Left hindlimb (tissue), 1 donor: ENCODE data around the gene RPP40.

ENCODE experiments used
- DNase-seq: peaks from one replicate; pipeline ENCODE4 v3.0.0-alpha.2; 2018

Gene RPP40

GRCh38 chr6:4967301-4968030 is 36.4 kb downstream of the RPP40 start:
- DNase-seq, result no peak

DNA sequence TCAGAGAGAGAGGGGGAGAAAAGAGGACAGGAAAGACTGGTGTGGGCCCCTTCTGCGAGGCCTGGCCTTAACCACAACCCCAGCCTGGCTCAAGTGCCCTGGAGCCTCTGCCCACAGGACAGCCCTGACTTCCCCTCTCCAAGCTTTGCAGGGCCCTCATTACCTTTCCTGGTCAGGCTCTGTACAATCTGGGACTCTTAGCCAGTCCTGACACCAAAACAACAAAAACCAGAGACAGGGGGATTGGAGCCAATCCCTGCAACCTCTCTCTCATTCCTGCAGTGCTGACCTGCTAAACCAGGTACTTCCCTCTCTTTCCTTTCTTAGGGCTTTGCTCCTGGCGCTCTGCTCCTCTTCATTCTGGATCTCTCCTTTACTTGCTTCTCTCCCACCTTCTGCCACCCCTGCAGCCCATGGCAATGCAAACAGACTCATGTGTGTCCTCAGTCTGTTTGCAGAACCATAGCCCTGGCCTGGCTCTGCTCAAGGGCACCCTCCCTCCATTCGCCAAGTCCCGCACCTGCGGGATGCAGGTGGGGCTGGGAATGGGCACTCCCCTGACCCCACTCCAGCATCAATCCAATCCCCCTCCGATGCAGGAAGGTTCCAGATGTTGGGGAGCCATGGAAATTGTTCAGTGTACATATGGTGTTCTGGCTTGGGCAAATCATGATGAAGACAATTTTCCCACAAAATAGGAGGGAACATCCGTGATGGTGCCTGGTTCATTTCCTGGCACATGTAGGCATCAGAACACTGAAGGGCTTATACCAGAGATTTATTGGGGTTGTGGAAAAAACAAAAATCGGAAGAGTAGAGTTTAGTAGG is 38.1 kb downstream of the RPP40 start:
- no peak for DNase-seq

DNA sequence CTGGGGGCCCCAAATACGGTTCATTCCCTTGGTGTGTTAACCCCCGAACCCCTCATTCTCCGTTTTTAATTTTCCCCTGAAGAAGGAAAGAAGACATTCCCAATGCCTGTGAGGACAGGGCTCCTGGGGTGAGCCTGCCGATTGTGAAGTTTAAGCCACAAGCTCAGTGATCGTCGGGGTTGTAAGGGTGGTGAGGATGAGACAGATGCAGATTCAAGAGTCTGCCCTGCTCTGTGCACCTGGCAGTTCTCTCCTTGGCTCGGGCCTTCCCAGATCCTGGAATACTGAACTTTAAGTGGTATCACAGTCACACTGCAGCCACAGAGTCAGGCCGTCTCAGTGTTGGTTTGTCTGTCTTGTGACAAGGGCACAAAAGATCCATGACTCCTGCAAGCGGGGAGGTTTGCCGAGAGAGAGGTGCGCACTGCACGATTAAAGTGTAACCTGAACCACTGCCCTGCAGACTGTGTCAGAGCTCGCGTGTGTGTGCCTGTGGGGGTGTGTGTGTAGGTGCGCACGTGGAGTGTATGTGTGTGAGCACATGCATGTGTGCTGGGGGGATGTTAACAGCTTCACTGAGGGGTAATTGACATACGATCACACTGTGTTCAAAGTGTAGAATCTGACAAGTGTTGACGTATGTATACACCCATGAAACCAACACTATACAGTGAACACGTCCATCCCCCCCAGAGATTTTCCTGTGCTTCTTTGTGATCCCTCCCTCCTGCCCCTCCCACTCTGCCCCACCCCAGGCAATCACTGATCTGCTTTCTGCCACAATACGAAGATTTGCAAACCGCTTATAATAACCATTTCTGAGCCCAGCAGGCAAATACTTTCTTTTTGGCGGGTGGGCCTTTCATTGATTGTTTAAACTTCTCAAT is 38.9 kb downstream of the RPP40 start:
- no peak for DNase-seq

- no peak for DNase-seq
These were observed 40.9 kb downstream of the RPP40 start for GRCh38 chr6:4962905-4963304.

DNA sequence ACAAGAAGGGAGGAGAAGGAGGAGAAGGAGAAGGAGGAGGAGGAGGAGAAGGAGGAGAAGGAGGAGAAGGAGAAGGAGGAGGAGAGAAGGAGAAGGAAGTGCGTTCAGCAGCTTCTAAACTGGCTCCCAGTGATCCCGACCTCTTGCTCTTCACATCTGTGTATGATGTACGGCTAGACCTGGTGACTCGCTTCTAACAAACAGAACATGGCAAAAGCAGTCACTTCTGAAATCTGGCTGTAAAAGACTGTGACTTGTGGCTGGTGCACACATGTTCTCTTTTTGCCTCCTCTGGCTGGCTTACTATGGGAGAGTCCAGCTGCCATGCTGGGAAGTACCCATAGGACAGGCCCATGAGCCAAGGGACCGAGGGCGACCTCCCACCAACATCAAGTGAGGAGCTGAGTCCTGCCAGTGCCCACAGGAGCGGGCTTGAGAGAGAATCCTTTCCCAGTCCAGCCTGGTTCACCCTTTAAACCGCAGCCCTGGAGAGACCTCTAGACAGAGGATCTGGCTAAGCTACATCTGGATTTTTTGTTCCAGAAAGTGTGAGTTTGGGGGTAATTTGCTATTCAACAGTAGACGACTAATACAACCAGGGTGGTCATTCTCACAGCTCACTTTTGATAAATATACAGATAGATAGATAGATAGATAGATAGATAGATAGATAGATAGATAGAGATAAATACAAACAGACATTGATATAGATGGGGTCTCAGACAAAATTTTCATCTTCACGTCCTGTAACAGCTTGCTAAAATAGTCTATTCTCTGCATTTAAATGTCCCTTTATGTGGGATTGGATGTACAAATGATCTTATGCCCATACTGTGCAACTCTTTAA is 42.3 kb downstream of the RPP40 start:
- DNase-seq, result no peak

GRCh38 chr6:4958624-4959023 is 45.2 kb downstream of the RPP40 start:
- DNase-seq, result no peak

DNA sequence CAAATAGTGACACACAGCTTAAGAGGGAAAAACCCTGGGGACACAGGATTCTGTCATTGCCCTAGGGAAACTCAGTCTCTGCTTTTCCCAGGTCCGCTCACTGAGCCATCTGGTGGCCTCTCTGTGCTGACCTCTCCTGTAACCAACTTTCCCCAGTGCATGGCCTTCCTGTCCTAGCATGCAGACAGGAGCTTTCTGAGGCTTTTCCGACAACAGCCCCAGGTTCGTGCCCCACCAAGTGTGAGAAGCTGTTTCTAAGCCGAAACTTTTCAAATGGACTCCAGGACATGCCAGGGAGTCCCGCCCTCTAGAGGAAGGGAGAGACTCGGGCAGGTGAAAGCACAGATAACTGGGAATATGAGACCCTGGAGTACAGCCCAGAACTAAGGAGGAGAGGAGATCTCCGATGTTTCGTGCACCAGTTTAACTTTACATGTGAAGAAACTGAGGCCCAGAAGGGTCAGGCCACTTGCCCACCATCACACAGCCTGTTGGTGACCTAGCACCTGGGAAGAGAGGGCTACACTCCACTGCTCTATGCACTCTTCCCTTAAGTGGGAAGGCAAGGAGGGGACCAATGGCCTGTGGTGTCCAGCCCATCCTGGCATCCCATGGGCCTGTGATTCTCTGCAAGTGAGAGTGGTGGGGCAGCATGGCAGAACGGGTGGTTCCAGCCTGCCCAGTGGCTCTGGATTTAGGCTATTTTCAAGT is 46.2 kb downstream of the RPP40 start:
- no peak for DNase-seq

DNA sequence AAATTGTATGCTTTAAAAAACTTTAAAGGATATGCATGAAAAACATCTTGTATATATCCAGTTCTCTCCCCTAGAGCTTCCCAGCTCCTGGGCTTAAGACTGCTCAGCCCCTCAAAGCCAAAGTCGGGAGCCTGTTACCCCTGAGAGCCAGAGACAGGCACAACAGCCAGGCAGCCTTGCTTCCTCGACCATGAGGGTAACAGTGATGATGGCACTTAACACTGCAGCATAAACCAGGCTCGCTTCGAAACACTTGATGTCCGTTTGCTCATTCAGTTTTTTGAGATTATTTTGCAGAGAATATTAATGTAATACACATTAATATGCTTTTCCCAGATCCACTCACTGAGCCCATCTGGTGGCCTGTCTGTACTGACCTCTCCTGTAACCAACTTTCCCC is 47.2 kb downstream of the RPP40 start:
- DNase-seq, result no peak

DNA sequence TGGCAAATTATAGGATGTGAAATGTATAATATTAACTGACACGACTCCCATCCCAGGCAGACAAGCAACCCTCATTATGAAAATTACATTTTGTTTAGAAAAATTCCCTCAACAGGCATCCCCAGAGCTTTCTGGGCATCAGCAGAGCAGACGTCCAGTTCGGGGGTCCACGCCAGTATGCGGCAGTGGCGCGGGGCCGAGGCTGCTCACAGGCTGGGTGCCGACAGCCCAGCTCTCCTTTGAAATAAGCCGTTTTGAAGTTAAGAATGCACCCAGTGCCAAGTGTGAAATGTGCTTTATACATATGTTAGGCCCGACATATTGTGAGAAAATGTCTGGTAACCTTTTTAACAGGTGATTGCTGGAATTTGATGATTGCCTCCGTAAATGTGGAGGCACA is 50.4 kb downstream of the RPP40 start:
- no peak for DNase-seq

DNA sequence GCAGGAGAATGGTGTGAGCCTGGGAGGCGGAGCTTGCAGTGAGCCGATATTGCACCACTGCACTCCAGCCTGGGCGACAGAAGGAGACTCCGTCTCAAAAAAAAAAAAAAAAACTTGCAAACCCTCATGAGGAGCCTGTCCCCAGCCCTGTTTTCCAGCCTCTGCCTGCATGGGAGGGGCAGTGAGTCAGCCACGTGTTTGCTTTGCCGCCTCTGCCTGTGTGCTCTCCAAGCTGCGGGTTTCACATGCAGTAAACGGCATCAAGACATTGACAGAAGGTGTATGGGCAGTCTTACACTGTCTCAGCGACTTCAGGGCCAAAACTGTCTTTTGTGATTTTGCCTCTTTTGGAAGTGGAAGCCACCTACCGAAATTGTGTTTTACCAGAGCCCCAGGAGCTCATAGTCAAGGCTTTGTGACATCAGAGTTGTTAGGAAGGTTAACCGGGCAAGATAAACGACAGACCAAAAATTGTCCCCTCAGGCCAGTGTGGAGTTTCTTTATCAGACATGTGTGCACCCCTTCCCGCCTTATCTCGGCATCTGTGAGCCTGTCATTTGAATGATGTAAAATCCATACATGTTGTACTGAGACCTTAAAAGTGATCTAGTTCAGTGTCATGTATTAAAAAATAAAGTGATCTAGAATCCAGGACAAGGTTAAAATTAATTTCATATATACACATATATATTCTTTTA is 52.9 kb downstream of the RPP40 start:
- no peak for DNase-seq

DNA sequence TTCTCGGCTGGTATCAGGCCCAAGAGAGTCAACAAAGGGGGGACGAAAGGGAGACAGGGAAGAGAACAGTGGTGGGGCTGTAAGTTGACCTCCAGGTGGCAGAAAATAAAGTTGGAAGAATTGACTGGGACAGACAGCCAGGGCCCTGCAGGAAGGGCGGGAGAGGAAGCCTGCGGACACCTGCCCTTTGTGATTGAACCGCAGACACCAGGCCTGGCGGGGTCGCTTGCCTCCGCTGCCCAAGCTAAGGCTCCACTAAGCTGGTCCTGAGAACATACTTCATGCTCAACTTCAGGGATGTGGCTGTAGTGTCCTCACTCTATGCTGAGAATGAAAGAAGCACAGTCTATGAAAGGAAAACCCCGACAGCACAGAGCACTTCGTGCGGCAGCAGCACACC is 53.8 kb downstream of the RPP40 start:
- no peak for DNase-seq

GRCh38 chr6:4948781-4949450 is 54.9 kb downstream of the RPP40 start:
- no peak for DNase-seq

- no peak for DNase-seq
These were observed 56.1 kb downstream of the RPP40 start for GRCh38 chr6:4947716-4948115.

DNA sequence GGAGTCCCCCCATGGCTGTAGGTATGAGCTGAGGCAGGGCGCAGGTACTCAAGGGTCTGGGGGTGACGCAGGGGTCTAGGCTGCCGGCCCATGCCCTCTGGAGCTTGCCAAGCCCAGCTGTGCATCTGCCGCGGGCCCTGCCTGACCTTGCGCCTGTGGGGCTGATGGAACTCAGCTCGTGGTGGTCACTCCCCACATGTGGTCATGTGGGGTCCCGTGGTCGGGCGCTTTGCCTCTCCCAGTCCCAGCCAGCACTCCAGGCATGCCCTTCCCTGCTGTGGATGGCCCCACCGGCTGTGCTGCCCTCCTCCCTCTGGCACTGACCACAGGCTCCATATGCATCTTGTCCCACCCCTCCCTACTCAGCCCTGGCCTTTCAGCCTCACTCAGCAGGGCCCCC is 57.3 kb downstream of the RPP40 start:
- no peak for DNase-seq
